ENCODE data around the gene ZMYM4. TPM values are rescaled to one million over a fixed set of nuclear protein-coding genes. Genes with fewer than 3 reads are reported as not detected.
"Not testable (repeated sequence)": the region's sequence is repeated elsewhere in the genome, so short reads cannot be mapped to it uniquely, and the experiment has no call there.

The ZMYM4 gene
- polyA plus RNA-seq, 3 donors: 12.3 to 31.8 (median 26.0) TPM

GRCh38 chr1:35377555-35377954 lies 109.0 kb downstream of the ZMYM4 start:
- Mint-ChIP-seq H3K4me1 (no peaks in the 10 kb centered on the region), H3K36me3 (peaks cover 30 to 38% of the 10 kb centered on the region in 2 donors), H3K4me3 (no peak overlapping the region), H3K27me3 (ENCODE audit: low read depth in 3 of 3) (no peaks in the 10 kb centered on the region), H3K9me3 (no peaks in the 10 kb centered on the region), H3K27ac (no peak overlapping the region)
- H3K27me3 ChIP-seq (ENCODE audit: control insufficient read depth in 2 of 2, insufficient read depth in 2 of 2, low read length in 2 of 2): no peaks in the 10 kb centered on the region
- no peaks in the 10 kb centered on the region for H3K4me1 ChIP-seq (ENCODE audit: control insufficient read depth in 1 of 2, insufficient read depth in 2 of 2, low read length in 2 of 2)
- TF ChIP-seq, protein P1, sequence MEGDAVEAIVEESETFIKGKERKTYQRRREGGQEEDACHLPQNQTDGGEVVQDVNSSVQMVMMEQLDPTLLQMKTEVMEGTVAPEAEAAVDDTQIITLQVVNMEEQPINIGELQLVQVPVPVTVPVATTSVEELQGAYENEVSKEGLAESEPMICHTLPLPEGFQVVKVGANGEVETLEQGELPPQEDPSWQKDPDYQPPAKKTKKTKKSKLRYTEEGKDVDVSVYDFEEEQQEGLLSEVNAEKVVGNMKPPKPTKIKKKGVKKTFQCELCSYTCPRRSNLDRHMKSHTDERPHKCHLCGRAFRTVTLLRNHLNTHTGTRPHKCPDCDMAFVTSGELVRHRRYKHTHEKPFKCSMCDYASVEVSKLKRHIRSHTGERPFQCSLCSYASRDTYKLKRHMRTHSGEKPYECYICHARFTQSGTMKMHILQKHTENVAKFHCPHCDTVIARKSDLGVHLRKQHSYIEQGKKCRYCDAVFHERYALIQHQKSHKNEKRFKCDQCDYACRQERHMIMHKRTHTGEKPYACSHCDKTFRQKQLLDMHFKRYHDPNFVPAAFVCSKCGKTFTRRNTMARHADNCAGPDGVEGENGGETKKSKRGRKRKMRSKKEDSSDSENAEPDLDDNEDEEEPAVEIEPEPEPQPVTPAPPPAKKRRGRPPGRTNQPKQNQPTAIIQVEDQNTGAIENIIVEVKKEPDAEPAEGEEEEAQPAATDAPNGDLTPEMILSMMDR (IDR thresholded peaks at IDR 0.05): no peak
- H4K20me1 ChIP-seq (ENCODE audit: insufficient read depth, low read length): no peaks in the 10 kb centered on the region
- peaks cover 5 to 41% of the 10 kb centered on the region in 2 donors for H3K36me3 ChIP-seq (replicated peaks in 1 of 2; ENCODE audit: control insufficient read depth in 1 of 2, insufficient read depth in 2 of 2, low read length in 2 of 2)
- DNase-seq: peak; percentile 3 to 54 (median 16)
- no peak overlapping the region for H3K4me2 ChIP-seq (replicated peaks; ENCODE audit: extremely low read depth, low read length, poor library complexity, severe bottlenecking)
- no peaks in the 10 kb centered on the region for H3K9me3 ChIP-seq (replicated peaks in 1 of 2; ENCODE audit: control insufficient read depth in 1 of 2, insufficient read depth in 1 of 2, low read length in 2 of 2)
- H3K27ac ChIP-seq (ENCODE audit: low read depth in 1 of 2, low read length in 2 of 2): peak overlapping the region in 1 of 2 donors; percentile 20
- no peak overlapping the region for H2AFZ ChIP-seq (ENCODE audit: insufficient read depth, low read depth, low read length, poor library complexity, severe bottlenecking)
- no peaks in the 10 kb centered on the region for H3K79me2 ChIP-seq (ENCODE audit: insufficient read depth, low read length)
- no peak overlapping the region for H3K4me3 ChIP-seq (replicated peaks in 1 of 3; ENCODE audit: low read depth in 2 of 3, low read length in 3 of 3)
- intact Hi-C loops (cut with micrococcal nuclease): no loop called here
- H3K9ac ChIP-seq (ENCODE audit: insufficient read depth, low read length, poor library complexity, severe bottlenecking): no peak overlapping the region

DNA sequence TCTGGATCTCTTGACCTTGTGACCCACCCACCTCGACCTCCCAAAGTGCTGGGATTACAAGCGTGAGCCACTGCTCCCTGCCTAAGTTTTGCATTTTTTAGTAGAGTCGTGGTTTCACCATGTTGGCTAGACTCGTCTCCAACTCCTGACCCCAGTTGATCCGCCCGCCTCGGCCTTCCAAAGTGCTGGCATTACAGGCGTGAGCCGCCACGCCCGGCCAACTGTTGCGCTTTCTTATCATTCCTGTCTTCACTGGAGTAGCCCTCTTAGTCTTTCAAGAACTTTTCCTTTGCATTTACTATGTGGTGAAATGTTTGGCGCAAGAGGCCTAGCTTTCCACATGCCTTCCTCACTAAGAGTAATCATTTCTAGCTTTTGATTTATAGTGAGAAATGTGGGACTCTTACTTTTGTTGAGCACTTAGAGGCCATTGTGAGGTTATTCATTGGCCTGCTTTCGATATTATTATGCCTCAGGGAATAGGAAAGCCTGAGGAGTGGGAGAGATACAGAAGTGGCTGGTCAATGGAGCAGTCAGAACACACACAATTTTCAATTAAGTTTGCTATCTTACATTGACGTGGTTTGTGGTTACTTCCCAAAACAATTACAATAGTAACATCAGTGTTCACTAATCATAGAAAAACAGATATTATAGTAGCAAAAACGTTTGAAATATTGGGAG lies 111.0 kb downstream of the ZMYM4 start:
- DNase-seq: no peak
- H3K4me3 Mint-ChIP-seq: no peak overlapping the region
- H3K27ac ChIP-seq (ENCODE audit: low read depth in 1 of 2, low read length in 2 of 2): no peak overlapping the region
- H2AFZ ChIP-seq (ENCODE audit: insufficient read depth, low read depth, low read length, poor library complexity, severe bottlenecking): no peak overlapping the region
- 100% methylated on average over 8 of the region's 16 CpGs for WGBS (ENCODE audit: insufficient coverage)
- no peaks in the 10 kb centered on the region for H3K27me3 ChIP-seq (ENCODE audit: control insufficient read depth in 2 of 2, insufficient read depth in 2 of 2, low read length in 2 of 2)
- peak overlapping the region in 1 of 7 donors; percentile 31 for H3K27ac Mint-ChIP-seq
- no peaks in the 10 kb centered on the region for H3K4me1 ChIP-seq (ENCODE audit: control insufficient read depth in 1 of 2, insufficient read depth in 2 of 2, low read length in 2 of 2)
- H3K9me3 ChIP-seq (replicated peaks in 1 of 2; ENCODE audit: control insufficient read depth in 1 of 2, insufficient read depth in 1 of 2, low read length in 2 of 2): no peaks in the 10 kb centered on the region
- no peaks in the 10 kb centered on the region for H4K20me1 ChIP-seq (ENCODE audit: insufficient read depth, low read length)
- intact Hi-C loops (cut with micrococcal nuclease): no loop called here
- H3K36me3 ChIP-seq (replicated peaks in 1 of 2; ENCODE audit: control insufficient read depth in 1 of 2, insufficient read depth in 2 of 2, low read length in 2 of 2): peaks cover 5 to 44% of the 10 kb centered on the region in 2 donors
- no peaks in the 10 kb centered on the region for H3K9me3 Mint-ChIP-seq
- TF ChIP-seq, protein P1 (IDR thresholded peaks at IDR 0.05): no peak
- no peaks in the 10 kb centered on the region for H3K4me1 Mint-ChIP-seq
- H3K36me3 Mint-ChIP-seq: peaks cover 30 to 38% of the 10 kb centered on the region in 2 donors
- no peaks in the 10 kb centered on the region for H3K27me3 Mint-ChIP-seq (ENCODE audit: low read depth in 3 of 3)
- no peak overlapping the region for H3K4me3 ChIP-seq (replicated peaks in 1 of 3; ENCODE audit: low read depth in 2 of 3, low read length in 3 of 3)
- no peaks in the 10 kb centered on the region for H3K79me2 ChIP-seq (ENCODE audit: insufficient read depth, low read length)
- no peak overlapping the region for H3K9ac ChIP-seq (ENCODE audit: insufficient read depth, low read length, poor library complexity, severe bottlenecking)
- H3K4me2 ChIP-seq (replicated peaks; ENCODE audit: extremely low read depth, low read length, poor library complexity, severe bottlenecking): no peak overlapping the region

GRCh38 chr1:35380111-35380510 lies 111.6 kb downstream of the ZMYM4 start:
- H3K4me3 ChIP-seq (replicated peaks in 1 of 3; ENCODE audit: low read depth in 2 of 3, low read length in 3 of 3); H3K4me1 Mint-ChIP-seq; H2AFZ ChIP-seq (ENCODE audit: insufficient read depth, low read depth, low read length, poor library complexity, severe bottlenecking); H3K27me3 ChIP-seq (ENCODE audit: control insufficient read depth in 2 of 2, insufficient read depth in 2 of 2, low read length in 2 of 2); H3K27ac ChIP-seq (ENCODE audit: low read depth in 1 of 2, low read length in 2 of 2); H4K20me1 ChIP-seq (ENCODE audit: insufficient read depth, low read length); H3K4me1 ChIP-seq (ENCODE audit: control insufficient read depth in 1 of 2, insufficient read depth in 2 of 2, low read length in 2 of 2); H3K9ac ChIP-seq (ENCODE audit: insufficient read depth, low read length, poor library complexity, severe bottlenecking); H3K27me3 Mint-ChIP-seq (ENCODE audit: low read depth in 3 of 3); H3K79me2 ChIP-seq (ENCODE audit: insufficient read depth, low read length); H3K4me2 ChIP-seq (replicated peaks; ENCODE audit: extremely low read depth, low read length, poor library complexity, severe bottlenecking); H3K27ac Mint-ChIP-seq; H3K9me3 Mint-ChIP-seq; DNase-seq; H3K9me3 ChIP-seq (replicated peaks in 1 of 2; ENCODE audit: control insufficient read depth in 1 of 2, insufficient read depth in 1 of 2, low read length in 2 of 2); H3K4me3 Mint-ChIP-seq; intact Hi-C loops (cut with micrococcal nuclease): not testable (repeated sequence)
- 100% methylated on average over 4 of the region's 6 CpGs for WGBS (ENCODE audit: insufficient coverage)
- peaks cover 24 to 37% of the 10 kb centered on the region in 2 donors for H3K36me3 Mint-ChIP-seq
- peaks cover 4 to 42% of the 10 kb centered on the region in 2 donors for H3K36me3 ChIP-seq (replicated peaks in 1 of 2; ENCODE audit: control insufficient read depth in 1 of 2, insufficient read depth in 2 of 2, low read length in 2 of 2)

All from CD14-positive monocyte (primary cell).